ENCODE measurements around the gene MAP7.
"Not testable (repeated sequence)": the region's sequence is repeated elsewhere in the genome, so short reads cannot be mapped to it uniquely, and the experiment has no call there.

The MAP7 gene

DNA sequence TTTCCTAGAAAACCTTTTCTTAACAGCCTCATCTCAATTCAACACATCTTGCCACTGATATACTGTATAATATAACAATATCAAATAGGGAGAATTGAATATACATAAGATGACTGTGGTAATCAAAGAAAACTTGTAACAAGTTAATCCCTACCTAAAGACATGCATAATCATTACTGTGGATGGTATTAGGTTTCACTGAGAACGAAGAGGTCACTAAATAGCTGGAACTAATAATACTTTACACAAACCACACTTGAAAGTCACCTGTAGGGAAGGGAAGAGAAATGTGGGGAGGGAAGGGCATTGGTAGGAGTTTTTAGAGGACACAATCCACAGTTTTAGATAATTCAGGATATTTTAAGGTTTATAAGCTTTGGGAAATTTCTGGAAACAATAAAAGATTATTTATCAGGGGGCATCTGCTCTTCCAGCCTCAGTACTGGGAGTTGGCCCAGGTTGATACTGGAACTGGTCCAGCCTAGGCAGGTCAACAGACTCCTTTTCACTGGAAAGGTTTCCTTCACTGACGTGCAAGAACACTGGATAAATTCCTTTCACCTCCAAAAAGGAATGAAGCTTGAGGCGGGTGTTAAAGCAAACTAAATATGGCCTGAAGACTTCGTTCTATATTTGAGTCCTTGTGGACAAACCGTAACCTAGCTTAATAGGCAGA is 44.0 kb downstream of the MAP7 start:
- no peak for DNase-seq (ENCODE audit: low read depth in 2 of 2)

DNA sequence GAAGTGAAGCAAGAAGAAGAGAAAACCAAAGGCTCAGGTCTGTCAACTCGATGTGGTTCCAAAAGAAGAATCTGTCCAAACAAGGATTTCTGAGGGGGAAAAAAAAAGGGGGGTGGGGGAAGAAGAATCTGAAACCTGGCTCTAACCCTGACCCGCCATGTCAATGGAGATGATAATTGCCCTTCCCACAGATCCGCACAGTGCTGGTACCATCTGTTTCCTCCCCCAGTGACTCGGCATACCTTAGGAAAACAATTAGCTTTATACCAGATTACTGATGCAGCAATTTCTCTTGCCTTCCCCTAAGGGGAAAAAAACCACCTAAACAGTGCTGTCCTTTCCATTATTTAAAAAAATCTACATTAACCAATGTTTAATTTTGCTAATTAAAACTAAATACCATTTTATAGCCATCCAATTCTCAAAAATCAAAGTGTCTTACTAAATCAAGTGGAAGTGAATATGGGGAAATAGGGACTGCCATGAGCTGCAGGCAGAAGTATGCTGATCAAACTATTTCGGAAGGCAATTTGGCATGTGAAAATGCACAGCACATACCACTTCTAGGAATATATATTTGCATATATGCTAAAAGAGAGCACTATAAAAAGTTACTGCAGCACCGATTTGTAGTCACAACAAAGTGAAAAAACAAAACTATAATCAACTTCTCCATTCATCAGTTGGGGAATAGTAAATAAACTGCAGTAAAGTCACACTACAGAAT is 46.8 kb downstream of the MAP7 start:
- DNase-seq (ENCODE audit: low read depth in 2 of 2): no peak

DNA sequence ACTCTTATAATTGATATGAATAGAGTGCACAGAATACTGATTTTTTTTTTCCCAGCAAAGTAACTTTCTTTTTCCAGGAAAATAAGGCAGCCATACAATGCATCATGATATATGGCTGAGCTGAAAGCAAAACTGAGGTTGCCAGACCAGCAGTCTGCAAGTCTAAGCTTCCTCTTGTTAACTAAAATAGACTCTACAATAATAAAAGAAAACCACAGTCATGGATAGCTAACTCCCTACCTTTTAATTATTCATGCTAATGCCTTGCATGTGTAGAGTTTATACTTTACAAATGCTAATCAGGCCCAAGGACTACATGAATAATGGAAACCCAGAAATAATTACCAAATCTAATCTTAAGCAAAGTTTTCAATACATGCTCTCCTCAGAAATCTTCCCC is 47.4 kb downstream of the MAP7 start:
- no peak for DNase-seq (ENCODE audit: low read depth in 2 of 2)

DNA sequence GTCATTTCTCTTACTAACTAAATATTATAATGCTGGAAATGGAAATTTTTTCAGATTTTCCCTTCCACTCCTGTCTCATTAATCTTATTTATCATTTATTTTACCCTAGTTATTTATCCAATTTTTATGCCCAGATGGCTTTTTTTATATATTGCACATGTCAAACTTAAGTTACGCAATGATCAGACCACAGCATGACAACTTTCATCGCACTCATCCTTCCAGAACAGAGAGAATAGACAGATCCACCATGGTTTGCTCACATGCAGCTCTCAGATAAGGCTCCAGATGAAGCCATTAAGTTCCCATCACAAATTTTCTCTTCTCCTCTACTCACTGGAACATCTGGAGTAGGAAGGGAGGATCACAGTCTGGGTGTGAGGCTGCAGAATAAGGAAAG is 48.7 kb downstream of the MAP7 start:
- DNase-seq (ENCODE audit: low read depth in 2 of 2): peak in 1 of 2 experiments; percentile 9

DNA sequence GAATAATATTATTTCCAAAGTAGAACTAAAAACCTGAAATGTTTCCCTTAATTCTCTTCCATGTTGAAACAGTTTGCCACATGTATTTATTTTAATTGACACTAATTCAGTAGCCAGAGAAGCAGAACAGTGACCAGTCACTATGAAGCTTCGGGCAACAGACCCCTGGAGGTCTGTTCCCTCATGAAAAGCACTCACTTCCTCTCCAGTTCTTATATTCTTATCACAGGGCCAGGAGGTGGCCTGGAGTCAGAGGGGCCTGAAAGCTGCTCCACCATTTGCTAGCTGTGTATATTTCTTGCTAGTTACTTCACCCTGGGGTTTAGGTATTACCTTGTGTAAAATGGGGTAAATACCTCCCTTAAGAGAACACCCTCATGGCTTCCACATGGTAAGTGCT is 49.1 kb downstream of the MAP7 start:
- DNase-seq (ENCODE audit: low read depth in 2 of 2): no peak

DNA sequence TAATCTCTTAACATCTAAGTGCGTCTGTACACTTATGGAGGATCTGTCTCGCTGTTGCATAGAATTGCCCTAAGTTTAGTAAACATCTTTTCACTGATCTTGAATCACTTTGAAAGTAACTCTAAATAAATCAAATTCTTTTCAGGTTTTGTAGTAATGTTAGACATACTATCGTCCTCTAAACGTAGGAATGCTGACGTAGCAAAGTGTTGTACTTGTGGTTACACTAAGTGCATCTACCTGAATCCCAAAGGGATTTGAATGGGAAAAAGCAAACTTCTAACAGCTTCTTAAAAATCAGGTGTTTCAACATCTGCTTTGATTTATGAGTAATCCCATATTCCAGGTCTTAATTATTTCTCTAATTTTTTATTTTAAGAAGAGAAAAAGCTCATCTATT is 49.8 kb downstream of the MAP7 start:
- DNase-seq (ENCODE audit: low read depth in 2 of 2): no peak

DNA sequence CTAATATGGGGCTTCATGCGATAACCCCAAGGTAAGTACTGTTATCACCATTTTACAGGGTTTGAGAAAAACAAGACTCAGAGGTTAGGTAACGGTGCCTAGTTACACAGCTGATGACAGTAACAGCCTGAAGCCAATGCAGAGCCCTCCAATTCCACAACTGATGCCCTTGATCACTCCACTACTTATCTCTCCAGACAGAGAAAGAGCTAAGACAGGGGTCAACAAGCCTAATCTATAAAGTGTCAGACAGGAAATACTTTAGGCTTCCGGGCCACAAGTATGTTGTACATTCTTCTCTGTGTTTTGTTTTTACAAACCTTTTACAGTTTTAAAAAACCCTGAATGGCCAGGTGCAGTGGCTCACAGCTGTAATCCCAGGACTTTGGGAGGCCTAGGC is 50.9 kb downstream of the MAP7 start:
- DNase-seq (ENCODE audit: low read depth in 2 of 2): no peak

DNA sequence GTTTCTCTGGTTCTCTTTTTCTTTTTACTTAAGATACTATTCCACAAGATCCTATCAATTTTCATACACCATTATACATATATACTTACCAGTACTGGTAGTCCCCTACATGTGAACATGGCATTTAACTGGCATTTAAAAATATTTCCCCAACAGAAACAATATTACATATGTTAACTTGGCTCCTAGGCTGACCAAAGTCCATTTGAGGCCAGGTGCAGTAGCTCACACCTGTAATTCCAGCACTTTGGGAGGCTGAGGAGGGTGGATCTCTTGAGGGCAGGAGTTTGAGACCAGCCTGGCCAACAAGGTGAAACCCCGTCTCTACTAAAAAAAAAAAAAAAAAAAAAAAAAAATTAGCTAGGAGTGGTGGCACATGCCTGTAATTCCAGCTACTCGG is 53.8 kb downstream of the MAP7 start:
- not testable (repeated sequence) for DNase-seq (ENCODE audit: low read depth in 2 of 2)

DNA sequence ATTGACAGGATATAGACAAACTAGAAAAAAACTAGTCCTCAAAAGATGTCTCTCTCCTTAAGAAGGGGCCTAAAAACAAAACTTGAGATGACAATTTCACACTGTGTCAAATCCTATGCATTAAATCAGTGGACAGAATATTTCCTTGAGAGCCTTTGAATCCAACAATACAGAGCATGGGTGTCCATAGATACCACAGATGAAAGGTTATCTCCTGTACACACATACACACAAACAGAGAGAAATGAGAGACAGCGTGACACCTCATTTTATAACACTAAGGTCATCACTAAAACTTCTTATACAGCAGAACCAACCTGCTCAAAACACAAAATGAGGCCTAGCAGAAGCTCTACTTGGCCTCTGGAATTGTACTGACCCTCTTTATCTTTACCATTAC is 55.5 kb downstream of the MAP7 start:
- DNase-seq (ENCODE audit: low read depth in 2 of 2): no peak

DNA sequence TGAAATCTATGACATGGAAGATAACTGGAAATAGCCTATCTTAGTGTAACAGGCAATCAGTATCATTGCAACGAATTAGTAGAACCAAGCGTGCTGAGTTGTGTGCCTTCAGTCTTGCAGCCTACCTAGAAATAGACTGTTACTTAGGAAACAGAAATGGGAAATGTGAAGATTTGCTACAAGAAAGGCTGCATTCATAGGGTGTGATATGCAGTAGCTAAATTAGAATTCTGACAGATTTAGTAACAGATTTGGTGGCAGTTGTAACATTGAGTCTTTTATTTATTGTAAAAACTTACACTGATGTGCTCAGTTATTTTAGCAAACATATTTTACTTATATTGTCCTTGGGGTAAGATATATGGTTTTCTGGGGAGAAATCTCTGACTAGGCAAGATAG is 56.2 kb downstream of the MAP7 start:
- no peak for DNase-seq (ENCODE audit: low read depth in 2 of 2)

DNA sequence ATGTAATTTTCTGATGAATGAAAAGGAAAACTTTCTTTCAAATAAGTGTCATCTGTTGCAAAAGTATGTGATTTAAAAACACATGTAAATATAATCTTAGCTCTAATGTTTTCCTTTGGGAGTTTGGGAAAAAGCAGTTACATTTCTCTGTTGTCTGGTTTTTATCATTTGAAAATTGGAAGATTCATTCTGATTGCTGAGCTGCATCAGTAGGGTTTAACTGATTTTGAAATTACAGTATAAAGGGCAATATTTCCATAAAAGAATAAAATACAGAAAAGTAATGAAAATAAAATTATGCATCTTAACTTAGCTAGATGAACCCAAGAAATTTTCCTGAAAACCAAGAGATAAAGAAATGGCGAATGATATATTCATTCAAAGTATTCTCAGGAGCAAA is 57.8 kb downstream of the MAP7 start:
- DNase-seq (ENCODE audit: low read depth in 2 of 2): no peak

DNA sequence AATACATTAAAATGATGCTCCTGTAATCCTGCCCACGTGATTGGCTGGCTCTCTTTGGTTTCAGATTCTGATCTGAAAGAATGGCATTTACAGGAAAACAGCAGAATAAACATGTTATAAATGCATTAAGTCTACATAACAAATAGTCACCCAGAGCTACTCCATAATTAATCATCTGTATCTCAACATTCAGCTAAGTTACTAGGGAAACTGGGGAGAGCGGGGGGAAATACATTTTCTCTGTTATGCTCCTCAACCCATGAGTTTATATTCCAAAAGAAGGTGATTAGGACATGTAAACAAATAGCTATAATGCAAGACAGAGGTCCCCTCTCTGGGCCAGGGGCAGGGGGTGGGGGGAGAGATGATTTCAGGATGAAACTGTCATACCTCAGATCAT is 58.5 kb downstream of the MAP7 start:
- no peak for DNase-seq (ENCODE audit: low read depth in 2 of 2)

DNA sequence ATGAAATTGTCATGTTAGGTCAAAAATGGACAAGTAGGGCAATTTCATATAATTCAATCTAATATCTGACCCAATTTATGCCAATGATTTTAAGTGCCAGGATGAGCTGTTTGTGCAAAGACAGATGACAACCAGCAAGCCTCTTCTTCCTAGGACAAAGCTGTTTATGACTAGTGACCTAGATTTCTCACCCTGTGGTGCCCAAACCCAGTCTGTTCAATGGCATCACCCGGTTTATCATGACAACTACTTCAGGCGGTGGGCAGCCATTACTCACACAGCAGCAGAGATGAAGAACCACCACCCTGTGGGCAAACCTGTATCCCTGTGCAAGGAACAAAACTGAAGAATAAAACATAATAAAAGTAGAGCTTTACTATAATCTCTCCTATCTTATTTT is 59.0 kb downstream of the MAP7 start:
- DNase-seq (ENCODE audit: low read depth in 2 of 2): no peak

DNA sequence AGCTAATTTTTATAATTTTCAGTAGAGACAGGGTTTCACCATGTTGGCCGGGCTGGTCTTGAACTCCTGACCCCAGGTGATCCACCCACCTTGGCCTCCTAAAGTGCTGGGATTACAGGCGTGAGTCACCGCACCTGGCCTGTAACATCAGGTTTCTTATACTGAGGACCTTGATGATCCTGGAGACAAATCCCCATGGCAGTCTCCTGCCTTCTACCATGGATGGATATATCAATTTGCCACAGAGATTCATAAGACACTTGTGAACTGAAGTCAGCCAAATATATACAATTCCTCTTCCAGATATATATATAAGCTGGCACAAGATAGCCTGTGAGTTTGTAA is 60.6 kb downstream of the MAP7 start:
- DNase-seq (ENCODE audit: low read depth in 2 of 2): not testable (repeated sequence)

DNA sequence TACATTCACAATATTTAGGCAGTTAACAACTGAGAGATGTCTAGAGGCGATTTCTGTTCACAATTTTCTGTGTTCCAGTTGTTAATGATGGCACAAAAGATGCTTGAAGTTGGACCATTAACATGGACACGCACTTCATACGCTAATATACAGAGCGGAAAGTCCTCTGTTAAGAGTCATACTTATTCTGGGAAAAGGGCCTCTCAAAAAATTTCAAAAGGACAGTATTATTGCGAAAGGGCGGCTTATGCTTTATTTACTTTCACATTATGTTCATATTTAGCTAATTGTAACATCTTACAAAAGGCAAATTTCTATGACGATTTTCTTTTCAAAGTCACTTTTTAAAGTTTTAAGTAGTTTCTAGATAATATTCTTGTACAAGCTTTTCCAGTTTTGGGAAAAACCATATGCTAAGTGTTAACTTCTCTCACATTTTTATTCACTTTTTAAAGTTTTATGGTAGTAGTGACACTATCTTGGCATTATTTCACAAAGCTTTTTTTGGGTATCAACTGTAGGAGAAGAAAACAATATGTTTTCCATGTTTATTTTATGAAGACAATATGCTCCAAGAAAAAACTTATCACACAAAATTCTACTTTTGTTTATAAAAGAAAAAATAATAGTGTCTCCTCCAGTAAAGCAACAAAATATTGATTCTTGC is 62.3 kb downstream of the MAP7 start:
- peak in 1 of 2 experiments; percentile 18 for DNase-seq (ENCODE audit: low read depth in 2 of 2)

DNA sequence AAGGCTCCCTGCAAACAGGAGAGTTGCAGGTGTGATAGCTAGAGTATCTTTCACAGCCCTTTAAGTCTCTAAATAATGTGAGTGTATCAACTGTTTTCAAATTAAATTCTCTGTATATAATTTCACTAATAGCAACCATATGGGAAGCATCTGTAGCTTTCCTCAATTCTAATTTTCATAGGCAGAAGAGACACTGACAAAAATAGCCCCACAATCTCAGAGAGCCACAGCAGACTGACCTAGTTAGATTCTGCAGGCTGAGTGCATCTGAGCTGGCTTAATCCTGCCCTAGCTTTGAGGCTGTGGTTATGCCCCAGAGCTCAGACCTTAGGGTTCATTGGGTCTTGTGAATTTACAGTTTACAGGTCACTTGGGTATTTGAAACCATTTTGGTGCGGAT is 63.9 kb downstream of the MAP7 start:
- no peak for DNase-seq (ENCODE audit: low read depth in 2 of 2)

DNA sequence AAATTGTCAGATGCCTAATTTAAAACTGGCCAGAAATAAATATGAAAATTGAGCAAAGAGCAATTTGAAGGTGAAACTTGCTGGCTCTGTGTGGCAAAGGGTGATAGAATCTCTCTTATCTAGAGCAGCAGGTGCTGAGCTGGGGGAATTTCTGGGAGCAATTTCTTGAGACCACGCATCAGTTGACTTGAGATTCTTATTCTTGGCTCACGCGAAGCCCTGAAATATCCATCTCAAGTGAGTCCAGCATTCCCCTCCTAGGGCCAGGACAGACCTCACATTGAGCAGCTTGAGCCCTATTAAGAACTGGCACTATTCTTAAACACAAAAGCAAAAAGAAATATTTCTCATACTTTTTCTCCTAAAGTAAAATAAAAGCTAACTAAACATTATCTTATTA is 66.3 kb downstream of the MAP7 start:
- DNase-seq (ENCODE audit: low read depth in 2 of 2): no peak

DNA sequence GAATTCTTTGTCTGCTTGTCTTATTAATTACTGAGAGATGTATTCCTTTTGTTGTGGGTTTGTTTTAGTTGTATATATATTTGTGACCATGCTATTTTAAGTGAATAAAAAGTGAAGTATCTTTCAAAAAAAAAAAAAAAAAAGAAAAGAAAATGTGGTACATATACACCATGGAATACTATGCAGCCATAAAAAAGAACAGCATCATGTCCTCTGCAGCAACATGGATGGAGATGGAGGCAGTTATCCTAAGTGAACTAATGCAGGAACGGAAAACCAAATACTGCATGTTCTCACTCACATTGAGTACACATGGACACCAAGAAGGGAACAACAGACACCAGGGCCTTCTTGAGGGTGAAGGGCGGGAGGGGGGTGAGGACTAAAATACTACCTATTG is 67.2 kb downstream of the MAP7 start:
- DNase-seq (ENCODE audit: low read depth in 2 of 2): not testable (repeated sequence)

DNA sequence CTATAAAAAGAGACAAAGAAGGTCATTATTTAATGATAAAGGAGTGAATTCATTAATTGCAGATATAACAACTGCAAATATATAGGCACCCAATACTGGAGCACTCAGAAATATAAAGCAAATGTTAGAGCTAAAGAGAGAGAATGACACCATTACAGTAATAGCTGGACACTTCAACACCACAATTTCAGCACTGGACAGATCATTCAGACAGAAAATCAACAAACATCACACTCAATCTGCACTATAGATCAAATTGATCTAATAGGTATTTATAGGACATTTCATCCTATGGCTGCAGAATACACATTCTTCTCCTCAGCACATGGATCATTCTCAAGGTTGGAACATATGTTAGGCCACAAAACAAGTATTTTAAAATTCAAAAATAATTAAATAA is 72.7 kb downstream of the MAP7 start:
- no peak for DNase-seq (ENCODE audit: low read depth in 2 of 2)

DNA sequence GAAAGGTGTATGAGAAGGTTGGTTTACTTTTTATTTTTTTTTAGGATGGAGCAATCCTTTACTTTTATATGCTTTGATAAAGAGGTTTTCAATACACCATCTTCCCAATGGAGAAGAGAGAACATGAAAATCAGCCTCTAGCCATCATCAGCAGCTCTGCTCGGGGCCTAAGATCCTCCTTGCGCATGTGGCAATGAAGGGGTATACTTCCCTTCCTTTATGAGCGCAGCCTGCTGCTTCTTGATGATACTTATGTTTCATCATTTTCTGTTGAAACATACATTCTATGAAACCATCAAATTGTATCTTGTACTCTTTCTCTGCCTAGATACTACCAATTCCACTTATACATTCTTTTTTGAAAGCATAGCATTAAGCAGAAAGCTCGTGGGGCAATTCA is 74.5 kb downstream of the MAP7 start:
- DNase-seq (ENCODE audit: low read depth in 2 of 2): no peak

DNA sequence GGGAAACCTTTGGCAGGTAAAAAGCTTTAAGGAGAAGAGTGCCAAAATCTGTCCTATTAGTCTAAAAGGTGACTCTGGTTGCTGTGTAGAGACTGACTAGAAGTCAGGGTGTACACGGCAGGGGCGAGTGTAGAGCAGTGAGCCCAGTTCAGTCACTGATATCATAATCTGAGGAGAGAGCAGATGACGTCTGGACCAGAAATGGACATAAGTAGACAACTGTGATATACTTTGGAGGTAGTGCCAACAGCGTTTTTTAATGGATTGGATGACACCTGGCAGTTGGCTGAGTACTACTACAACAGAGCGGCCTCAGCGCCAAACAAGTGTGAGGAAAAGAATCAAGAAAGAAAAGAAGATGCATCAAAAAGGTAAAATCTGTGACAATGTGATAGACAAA is 76.0 kb downstream of the MAP7 start:
- DNase-seq (ENCODE audit: low read depth in 2 of 2): no peak

DNA sequence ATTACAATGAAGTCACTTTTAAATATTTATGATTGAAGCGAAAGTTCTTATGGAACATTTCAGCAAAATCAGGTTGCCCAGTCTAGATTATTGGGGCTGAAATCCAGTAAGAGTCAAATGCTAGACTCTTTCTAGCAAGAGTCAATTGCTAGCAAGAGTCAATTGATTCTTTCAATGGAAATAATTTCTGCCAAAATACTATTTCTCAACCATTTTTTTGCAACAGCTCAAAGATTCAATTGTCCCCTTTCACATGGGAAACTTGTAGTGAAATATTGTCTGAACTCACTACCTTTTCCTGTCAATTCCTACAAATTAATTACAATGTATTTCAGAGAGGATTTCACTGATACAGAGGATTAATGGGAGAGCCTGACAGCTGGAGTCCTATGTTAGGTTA is 78.3 kb downstream of the MAP7 start:
- DNase-seq (ENCODE audit: low read depth in 2 of 2): no peak

DNA sequence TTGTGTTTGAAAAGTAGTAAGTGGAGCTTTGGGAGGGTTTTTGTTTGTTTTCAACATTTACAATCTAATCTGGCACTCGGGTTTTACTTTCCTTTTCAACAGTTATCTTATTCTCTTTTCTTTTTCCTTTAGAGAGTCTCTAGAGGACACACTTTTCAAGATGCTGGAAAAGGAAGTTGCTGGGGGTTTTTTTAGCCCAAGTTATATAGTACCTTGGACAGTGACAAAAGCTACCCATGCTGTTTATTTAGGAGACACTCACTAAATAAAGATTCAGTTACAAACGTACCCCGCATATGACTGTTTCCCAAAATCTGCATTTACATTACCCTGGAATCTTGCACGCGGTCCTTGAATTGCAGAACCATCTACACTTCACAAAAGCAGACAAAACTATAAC is 78.8 kb downstream of the MAP7 start:
- DNase-seq (ENCODE audit: low read depth in 2 of 2): no peak

All from fibroblast of skin of left quadriceps (primary cell).